GM12878 (cell line): ENCODE measurements around the gene LETM1. TPM values are rescaled to one million over a fixed set of nuclear protein-coding genes. Genes with fewer than 3 reads are reported as not detected.

ENCODE experiments used
- ATAC-seq: fragments of 200-7000 bp; cut with Tn5 transposase; 3 replicates; pipeline ENCODE4 v1.9.1; 2020; ENCODE audit warnings: mild to moderate bottlenecking, moderate library complexity
- BruUV-seq: library from RNA; stranded (reverse); fragments of 400-500 nt; replicated peaks from 2 replicates; lab custom pipeline; 2021; lab: Mats Ljungman, UMichigan
- CTCF ChIA-PET: fragments of 300-600 bp; sonication (Branson Sonifier 250); formaldehyde crosslinking; extraction: SDS; loops from one replicate; lab custom pipeline; 2021; ENCODE audit warnings: inconsistent platforms; lab: Yijun Ruan, JAX
- POLR2A ChIA-PET: fragments of 350-600 bp; formaldehyde crosslinking; extraction: SDS; loops from one replicate; lab custom pipeline; 2021; ENCODE audit warnings: inconsistent platforms; lab: Charles Lee
- RAD21 ChIA-PET: fragments of 300-600 bp; sonication (Branson Sonifier 250); formaldehyde crosslinking; loops from one replicate; lab custom pipeline; 2023; ENCODE audit warnings: antibody characterized with exemption; ENCODE audit not compliant: unreplicated experiment; lab: Charles Lee
- SMC1A ChIA-PET: fragments of 300-600 bp; sonication (Branson Sonifier 250); formaldehyde crosslinking; loops from one replicate; lab custom pipeline; 2023; ENCODE audit not compliant: unreplicated experiment, uncharacterized antibody; lab: Charles Lee
- DNase-seq: peaks from one replicate; pipeline ENCODE4 v3.0.0-alpha.2; 2011; ENCODE audit warnings: low read depth, low spot score
- FAIRE-seq: peaks from 3 replicates; lab custom pipeline; 2011; peaks lifted over from hg19 to GRCh38; lab: Jason Lieb, UNC
- H2AFZ ChIP-seq: 2 replicates; pipeline ENCODE4 v1.6.0; 2011; ENCODE audit warnings: low read depth, low read length, control low read depth; ENCODE audit not compliant: control insufficient read depth
- H3K27ac ChIP-seq: 2 replicates; pipeline ENCODE4 v1.5.1; 2011; ENCODE audit warnings: control low read depth; ENCODE audit not compliant: control insufficient read depth, insufficient read depth
- H3K27me3 ChIP-seq, 2 experiments: replicated peaks in 1 of 2; 2 replicates each; pipeline versions ENCODE4 v1.6.0 to v1.6.1; 2011; ENCODE audit warnings: low read length in 1 of 2; ENCODE audit not compliant: control insufficient read depth in 2 of 2, insufficient read depth in 2 of 2
- H3K36me3 ChIP-seq, 2 experiments: 2 replicates each; pipeline ENCODE4 v1.5.1; 2011; ENCODE audit warnings: low read length in 1 of 2; ENCODE audit not compliant: control insufficient read depth in 2 of 2, insufficient read depth in 2 of 2
- H3K4me1 ChIP-seq: 2 replicates; pipeline ENCODE4 v1.6.1; 2011; ENCODE audit warnings: mild to moderate bottlenecking, low read length, moderate library complexity, mixed read lengths; ENCODE audit not compliant: control insufficient read depth, insufficient read depth
- H3K4me2 ChIP-seq: 2 replicates; pipeline ENCODE4 v1.6.0; 2011; ENCODE audit warnings: control low read depth; ENCODE audit not compliant: control insufficient read depth, insufficient read depth
- H3K4me3 ChIP-seq: fragments of 200-600 bp; sonication (generic); 2 replicates; pipeline ENCODE4 v1.5.1; 2016
- H3K79me2 ChIP-seq: 2 replicates; pipeline ENCODE4 v1.6.0; 2011; ENCODE audit warnings: low read length; ENCODE audit not compliant: control insufficient read depth, insufficient read depth
- H3K9ac ChIP-seq: 2 replicates; pipeline ENCODE4 v1.8.0; 2011; ENCODE audit warnings: low read length, control low read depth, mixed read lengths; ENCODE audit not compliant: control insufficient read depth, insufficient read depth
- H3K9me3 ChIP-seq: replicated peaks from 3 replicates; pipeline ENCODE4 v1.5.1; 2011; ENCODE audit warnings: mild to moderate bottlenecking, low read length; ENCODE audit not compliant: control insufficient read depth, insufficient read depth
- H4K20me1 ChIP-seq: 2 replicates; pipeline ENCODE4 v1.6.0; 2011; ENCODE audit not compliant: control insufficient read depth, insufficient read depth
- BCL3 ChIP-seq: IDR thresholded peaks from 2 replicates; pipeline ENCODE4 v1.6.1; 2011; ENCODE audit warnings: borderline replicate concordance, low read depth, mild to moderate bottlenecking, moderate library complexity, low read length; ENCODE audit not compliant: insufficient read depth, poor library complexity, severe bottlenecking
- BCLAF1 ChIP-seq: fragments of 450-650 bp; IDR thresholded peaks from 2 replicates; pipeline ENCODE4 v1.6.1; 2017; ENCODE audit warnings: antibody characterized with exemption, mild to moderate bottlenecking, moderate library complexity
- CBX3 ChIP-seq: fragments of 200-600 bp; sonication (generic); IDR thresholded peaks from 2 replicates; pipeline ENCODE4 v1.6.1; 2016; ENCODE audit warnings: low read depth, borderline replicate concordance
- CHD2 ChIP-seq: IDR thresholded peaks from 2 replicates; pipeline ENCODE4 v1.6.1; 2011; ENCODE audit warnings: low read depth, low read length, improper control_type of control experiment, borderline replicate concordance
- CHD4 ChIP-seq: fragments of 200-600 bp; sonication (generic); IDR thresholded peaks from 2 replicates; pipeline ENCODE4 v1.6.1; 2016; ENCODE audit warnings: mild to moderate bottlenecking
- NFYA ChIP-seq: IDR thresholded peaks from 2 replicates; pipeline ENCODE4 v1.6.1; 2011; ENCODE audit warnings: low read depth, mild to moderate bottlenecking, low read length, improper control_type of control experiment, borderline replicate concordance
- RBBP5 ChIP-seq: fragments of 200-600 bp; sonication (generic); conservative IDR thresholded peaks from 2 replicates; pipeline ENCODE4 v1.6.1; 2016
- SKIL ChIP-seq: fragments of 450-650 bp; IDR thresholded peaks from 2 replicates; pipeline ENCODE4 v1.6.1; 2017; ENCODE audit warnings: mild to moderate bottlenecking, low read depth, inconsistent platforms; ENCODE audit not compliant: poor library complexity, severe bottlenecking
- SREBF1 ChIP-seq: IDR thresholded peaks from 2 replicates; pipeline ENCODE4 v1.6.1; 2012; ENCODE audit warnings: mild to moderate bottlenecking, low read length
- STAT1 ChIP-seq: fragments of 450-650 bp; conservative IDR thresholded peaks from 2 replicates; pipeline ENCODE4 v1.6.1; 2014; ENCODE audit warnings: antibody characterized with exemption, mild to moderate bottlenecking
- USF1 ChIP-seq: IDR thresholded peaks from 2 replicates; pipeline ENCODE4 v1.6.1; 2011; ENCODE audit warnings: borderline replicate concordance, low read depth, mild to moderate bottlenecking, moderate library complexity, mixed read lengths, low read length; ENCODE audit not compliant: insufficient read depth; ENCODE audit errors: extremely low read length
- WGBS: methylation state at CpG from one replicate; pipeline ENCODE4 v1.1.6; 2016; ENCODE audit warnings: low lambda C conversion rate; ENCODE audit not compliant: insufficient replicate concordance, insufficient coverage; ENCODE audit errors: missing lambda C conversion rate; 5-methylcytosine and 5-hydroxymethylcytosine counted together
- in situ Hi-C: fragments of 300-500 bp; cut with MboI; formaldehyde crosslinking; loops from 9 replicates; pipeline ENCODE4 v1.14.3; 2018; ENCODE audit warnings: mixed read lengths
- intact Hi-C: fragments of 100-400 bp; cut with micrococcal nuclease; formaldehyde crosslinking; loops from one replicate; pipeline ENCODE4 v1.14.2; 2022; ENCODE audit not compliant: unreplicated experiment
- polyA plus RNA-seq, 11 experiments: library from polyadenylated mRNA; depleted of rRNA in 4 of 11; unstranded in 6 of 11; stranded (reverse) in 5 of 11; fragments of >200 nt; fragmentation: Nextera tagmentation in 4 of 11; fragmentation: Illumina TruSeq in 1 of 11; extraction: Ambion mirVana in 4 of 11; extraction: Trizol in 1 of 11; gene quantifications; 1 replicate in 1 of 11; 2 replicates in 10 of 11; pipeline versions ENCODE4 v1.2.1 to v1.2.3, GENCODE V29; 2011 to 2016; ENCODE audit warnings: inconsistent platforms in 2 of 11, missing spikeins in 2 of 11, low read depth in 1 of 11
- total RNA-seq, 4 experiments: library from RNA; depleted of rRNA in 3 of 4; stranded (reverse); fragments of >200 nt in 3 of 4; fragmentation: Illumina TruSeq in 1 of 4; extraction: Trizol in 1 of 4; gene quantifications; 2 replicates each; pipeline versions ENCODE4 v1.2.1 to v1.2.3, GENCODE V29; 2013 to 2021

LETM1 gene
- total and polyA plus RNA-seq, 10 of the 15 experiments (the other 5 are each of a cell fraction or from before 2014, with no cell fraction given) = 2.6 to 65.2 (median 30.2) TPM

- TF ChIP-seq BCLAF1 (no peak), CHD4 (no peak), SREBF1 (no peak), CHD2 (no peak)
Observed at GRCh38 chr4:1799387-1800375, 56.3 kb downstream of the LETM1 start (continued).

- Histone ChIP-seq H3K27me3 (peaks cover 8 to 11% of the 10 kb centered on the region in 2 experiments), H4K20me1 (no peaks in the 10 kb centered on the region), H3K27ac (no peak overlapping the region), H2AFZ (no peak overlapping the region), H3K4me1 (no peaks in the 10 kb centered on the region), H3K4me2 (no peak overlapping the region), H3K9me3 (no peaks in the 10 kb centered on the region), H3K4me3 (no peak overlapping the region), H3K36me3 (no peaks in the 10 kb centered on the region), H3K9ac (no peak overlapping the region), H3K79me2 (no peaks in the 10 kb centered on the region)
- ATAC-seq = no peak
- SMC1A ChIA-PET = no interaction called here
- no peak for TF ChIP-seq STAT1
- no peak for TF ChIP-seq SKIL
- no peak for TF ChIP-seq RBBP5
- no peak for TF ChIP-seq NFYA
- no peak for TF ChIP-seq CBX3
- peak; percentile 13 for TF ChIP-seq USF1
- no peak for TF ChIP-seq BCL3
- in situ Hi-C loops (no loop called here), intact Hi-C loops (no loop called here)
- no peak for FAIRE-seq
- RAD21 ChIA-PET = no interaction called here
- 47% methylated on average over 24 of the region's 30 CpGs for WGBS
- CTCF ChIA-PET = no interaction called here
- BruUV-seq = no TSS peak
- DNase-seq = no peak
- POLR2A ChIA-PET = no interaction called here
Observed at GRCh38 chr4:1798580-1799386, 57.2 kb downstream of the LETM1 start.
